Fibroblast of the aortic adventitia (primary cell): ENCODE results near the gene SUCO. TPM values are rescaled to one million over a fixed set of nuclear protein-coding genes. Genes with fewer than 3 reads are reported as not detected.
A peak's percentile ranks its signal among the peaks of the same experiment; 100 is the strongest.

Experiments
- DNase-seq: peaks from one replicate; pipeline ENCODE4 v3.0.0-alpha.2; 2010; ENCODE audit warnings: low read depth
- H3K4me3 ChIP-seq: 2 replicates; pipeline ENCODE4 v1.5.1; 2011; ENCODE audit warnings: low read depth, mild to moderate bottlenecking, control low read depth, low read length, moderate library complexity
- CTCF ChIP-seq: IDR thresholded peaks from 2 replicates; pipeline ENCODE4 v1.5.1; 2011; ENCODE audit warnings: mild to moderate bottlenecking, low read length, control low read depth, inconsistent platforms; ENCODE audit not compliant: insufficient read depth
- total RNA-seq: library from RNA; depleted of rRNA; stranded (reverse); fragments of >200 nt; gene quantifications from 2 replicates; pipeline ENCODE4 v1.2.3, GENCODE V29; 2012; ENCODE audit warnings: low replicate concordance

The SUCO gene
- total RNA-seq, 1 donor: 53.3 TPM

- DNase-seq: no peak
- TF ChIP-seq CTCF: no peak
- H3K4me3 ChIP-seq: no peak overlapping the region
Observed at GRCh38 chr1:172602706-172603105, 69.8 kb downstream of the SUCO start.

- H3K4me3 ChIP-seq: no peak overlapping the region
- DNase-seq: no peak
- no peak for TF ChIP-seq CTCF
Observed at GRCh38 chr1:172603816-172604215, 70.9 kb downstream of the SUCO start.

GRCh38 chr1:172605641-172606040 lies 72.7 kb downstream of the SUCO start:
- DNase-seq: no peak
- TF ChIP-seq CTCF: no peak
- H3K4me3 ChIP-seq: no peak overlapping the region

- peak; percentile 4 for DNase-seq
- H3K4me3 ChIP-seq: no peak overlapping the region
- TF ChIP-seq CTCF: no peak
Observed at GRCh38 chr1:172607145-172607544, 74.2 kb downstream of the SUCO start.

- DNase-seq: no peak
- no peak for TF ChIP-seq CTCF
- no peak overlapping the region for H3K4me3 ChIP-seq
Observed at GRCh38 chr1:172608098-172608601, 75.2 kb downstream of the SUCO start.

GRCh38 chr1:172609528-172609927 lies 76.6 kb downstream of the SUCO start:
- DNase-seq: peak; percentile 35
- peak; percentile 30 for TF ChIP-seq CTCF
- no peak overlapping the region for H3K4me3 ChIP-seq

GRCh38 chr1:172612478-172612877 lies 79.5 kb downstream of the SUCO start:
- TF ChIP-seq CTCF: no peak
- no peak for DNase-seq
- no peak overlapping the region for H3K4me3 ChIP-seq
